Measurements from ENCODE around the gene YDJC.
"Not testable (repeated sequence)": the region's sequence is repeated elsewhere in the genome, so short reads cannot be mapped to it uniquely, and the experiment has no call there.

Gene YDJC

GRCh38 chr22:21629255-21630149 is at the start of gene YDJC:
Gene YDJC (minus strand): TSS chr22:21630022. CDS start chr22:21630014, 8 bp downstream.
- Histone ChIP-seq H3F3A (ENCODE audit: insufficient read depth) (peaks cover 14% of the 10 kb centered on the region), H3K9me3 (ENCODE audit: insufficient read depth, low read length) (no peaks in the 10 kb centered on the region), H3K9ac (ENCODE audit: low read length) (peak within 1 kb of the TSS; percentile 99), H3K79me2 (ENCODE audit: insufficient read depth, low read length) (peaks cover 12% of the 10 kb centered on the region; the same call in 1 of the 2 replicates), H3K27me3 (ENCODE audit: low read length) (no peaks in the 10 kb centered on the region), H3K36me3 (ENCODE audit: low read length) (no peaks in the 10 kb centered on the region), H3K4me3 (ENCODE audit: insufficient read depth, low read length, poor library complexity, severe bottlenecking) (peak within 1 kb of the TSS; percentile 99), H2AFZ (ENCODE audit: low read depth, low read length, severe bottlenecking) (peak within 1 kb of the TSS; percentile 48), H3K9me2 (replicated peaks; ENCODE audit: insufficient read depth, low read length) (no peaks in the 10 kb centered on the region), H4K20me1 (ENCODE audit: low read depth, low read length) (no peaks in the 10 kb centered on the region), H3K4me2 (ENCODE audit: low read depth, low read length, poor library complexity, severe bottlenecking) (peak within 1 kb of the TSS; percentile 69), H3K27ac (ENCODE audit: low read depth, low read length) (peak within 1 kb of the TSS; percentile 91)
- peak; percentile 29 for TF ChIP-seq CTCF (IDR thresholded peaks at IDR 0.05; ENCODE audit: insufficient read depth, low read length, poor library complexity, severe bottlenecking)
- TF ChIP-seq EZH2phosphoT487 (conservative IDR thresholded peaks at IDR 0.05; ENCODE audit: low read length), result no peak

DNA sequence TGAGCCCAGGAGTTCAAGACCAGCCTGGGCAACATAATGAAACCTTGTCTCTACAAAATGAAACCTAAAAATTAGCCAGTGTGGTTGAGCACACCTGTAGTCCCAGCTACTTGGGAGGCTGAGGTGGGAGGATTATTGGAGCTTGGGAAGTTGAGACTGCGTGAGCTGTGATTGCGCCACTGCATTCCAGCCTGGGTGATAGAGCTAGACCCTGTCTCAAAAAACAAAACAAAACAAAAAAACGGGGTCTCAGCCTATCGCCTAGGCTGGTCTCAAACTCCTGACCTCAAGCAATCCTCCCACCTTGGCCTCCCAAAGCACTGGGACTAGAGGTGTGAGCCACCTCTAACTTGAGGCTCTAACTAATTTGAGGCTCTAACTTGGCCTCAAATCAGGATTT is 49.6 kb upstream of the YDJC start:
- Histone ChIP-seq H4K20me1 (ENCODE audit: low read depth, low read length) (no peaks in the 10 kb centered on the region), H3K9ac (ENCODE audit: low read length) (no peak overlapping the region), H2AFZ (ENCODE audit: low read depth, low read length, severe bottlenecking) (no peak overlapping the region), H3K27me3 (ENCODE audit: low read length) (no peaks in the 10 kb centered on the region), H3K36me3 (ENCODE audit: low read length) (no peaks in the 10 kb centered on the region), H3K4me3 (ENCODE audit: insufficient read depth, low read length, poor library complexity, severe bottlenecking) (no peak overlapping the region), H3K9me2 (replicated peaks; ENCODE audit: insufficient read depth, low read length) (no peaks in the 10 kb centered on the region), H3K27ac (ENCODE audit: low read depth, low read length) (no peak overlapping the region), H3K79me2 (ENCODE audit: insufficient read depth, low read length) (no peaks in the 10 kb centered on the region), H3K4me2 (ENCODE audit: low read depth, low read length, poor library complexity, severe bottlenecking) (no peak overlapping the region), H3K9me3 (ENCODE audit: insufficient read depth, low read length) (no peaks in the 10 kb centered on the region), H3F3A (ENCODE audit: insufficient read depth) (no peaks in the 10 kb centered on the region)
- TF ChIP-seq EZH2phosphoT487 (conservative IDR thresholded peaks at IDR 0.05; ENCODE audit: low read length) (no peak), CTCF (IDR thresholded peaks at IDR 0.05; ENCODE audit: insufficient read depth, low read length, poor library complexity, severe bottlenecking) (no peak)

DNA sequence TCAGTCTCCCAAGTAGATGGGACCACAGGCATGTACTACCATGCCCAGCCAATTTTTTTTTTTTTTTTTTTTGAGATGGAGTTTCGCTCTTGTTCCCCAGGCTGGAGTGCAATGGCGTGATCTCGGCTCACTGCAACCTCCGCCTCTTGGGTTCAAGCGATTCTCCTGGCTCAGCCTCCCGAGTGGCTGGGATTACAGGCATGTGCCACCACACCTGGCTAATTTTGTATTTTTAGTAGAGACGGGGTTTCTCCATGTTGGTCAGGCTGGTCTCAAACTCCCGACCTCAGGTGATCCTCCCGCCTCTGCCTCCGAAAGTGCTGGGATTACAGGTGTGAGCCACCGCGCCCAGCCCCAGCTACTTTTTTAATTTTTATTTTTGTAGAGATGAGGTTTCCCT is 49.0 kb upstream of the YDJC start:
- H3K79me2 ChIP-seq (ENCODE audit: insufficient read depth, low read length); H3K9me3 ChIP-seq (ENCODE audit: insufficient read depth, low read length); H3K27me3 ChIP-seq (ENCODE audit: low read length); H3K36me3 ChIP-seq (ENCODE audit: low read length); H3K9me2 ChIP-seq (replicated peaks; ENCODE audit: insufficient read depth, low read length); H3F3A ChIP-seq (ENCODE audit: insufficient read depth); H3K4me3 ChIP-seq (ENCODE audit: insufficient read depth, low read length, poor library complexity, severe bottlenecking); H4K20me1 ChIP-seq (ENCODE audit: low read depth, low read length); H3K9ac ChIP-seq (ENCODE audit: low read length); H2AFZ ChIP-seq (ENCODE audit: low read depth, low read length, severe bottlenecking); H3K27ac ChIP-seq (ENCODE audit: low read depth, low read length); H3K4me2 ChIP-seq (ENCODE audit: low read depth, low read length, poor library complexity, severe bottlenecking): not testable (repeated sequence)
